8988T (cell line): ENCODE measurements around the gene SKIC3.

ENCODE experiments used
- DNase-seq: peaks from one replicate; pipeline ENCODE4 v3.0.0; 2011

The SKIC3 gene

GRCh38 chr5:95554647-95555548, at the start of gene SKIC3, which contains the start of gene ARSK:
Gene SKIC3, minus strand, starts transcription at chr5:95554977. Its CDS starts 7,827 bp downstream, at chr5:95547150.
Gene ARSK, plus strand, starts transcription at chr5:95555101. Its CDS starts 178 bp downstream, at chr5:95555279.
- peak; percentile 46 for DNase-seq

GRCh38 chr5:95600557-95600956, 45.8 kb upstream of the SKIC3 start:
- no peak for DNase-seq

- DNase-seq = no peak
Observed at GRCh38 chr5:95599252-95599651, 44.5 kb upstream of the SKIC3 start.

DNA sequence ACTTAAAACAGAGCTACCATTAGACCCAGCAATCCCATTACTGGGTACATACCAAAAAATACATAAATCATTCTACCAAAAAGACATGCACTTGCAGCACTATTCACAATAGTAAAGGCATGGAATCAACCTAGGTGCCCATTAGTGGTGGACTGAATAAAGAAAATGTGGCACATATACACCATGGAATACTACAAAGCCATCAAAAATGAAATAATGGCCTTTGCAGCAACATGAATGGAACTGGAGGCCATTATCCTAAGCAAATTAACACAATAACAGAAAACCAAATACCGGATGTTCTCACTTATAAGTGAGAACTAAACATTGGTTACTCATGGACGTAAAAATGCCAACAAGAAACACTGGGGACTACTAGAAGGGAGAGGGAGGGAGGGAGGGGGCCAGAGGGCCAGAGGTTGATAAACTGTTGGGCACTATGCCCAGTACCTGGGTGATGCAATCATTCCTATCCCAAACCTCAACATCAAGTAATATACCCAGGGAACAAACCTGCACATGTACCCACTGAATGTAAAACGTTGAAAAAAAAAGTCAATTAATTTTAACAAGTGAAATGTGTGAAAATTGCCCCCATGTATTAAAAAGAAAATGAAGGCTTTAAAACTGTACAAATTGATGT, 40.6 kb upstream of the SKIC3 start:
- no peak for DNase-seq

GRCh38 chr5:95591490-95591901, 36.7 kb upstream of the SKIC3 start:
- no peak for DNase-seq

- DNase-seq = no peak
Observed at GRCh38 chr5:95590880-95591279, 36.1 kb upstream of the SKIC3 start.

DNA sequence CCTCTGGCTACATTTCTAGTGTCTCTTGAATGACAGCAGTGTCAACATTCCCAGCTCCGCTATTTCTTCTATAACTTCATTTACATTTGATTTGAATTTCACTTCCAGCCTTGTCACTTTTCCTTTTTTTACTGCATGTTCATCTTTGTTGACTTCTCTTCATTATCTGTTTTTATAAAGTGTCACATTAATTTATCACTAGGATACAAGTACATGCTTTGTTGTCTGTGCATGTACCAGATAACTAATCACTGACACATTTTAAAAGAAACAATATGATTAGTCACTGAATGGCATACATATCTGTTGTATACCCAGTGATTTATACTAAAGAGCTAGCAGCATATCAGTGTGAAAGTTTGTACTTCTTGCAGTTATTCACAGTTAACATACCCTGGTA, 29.2 kb upstream of the SKIC3 start:
- DNase-seq = no peak

DNA sequence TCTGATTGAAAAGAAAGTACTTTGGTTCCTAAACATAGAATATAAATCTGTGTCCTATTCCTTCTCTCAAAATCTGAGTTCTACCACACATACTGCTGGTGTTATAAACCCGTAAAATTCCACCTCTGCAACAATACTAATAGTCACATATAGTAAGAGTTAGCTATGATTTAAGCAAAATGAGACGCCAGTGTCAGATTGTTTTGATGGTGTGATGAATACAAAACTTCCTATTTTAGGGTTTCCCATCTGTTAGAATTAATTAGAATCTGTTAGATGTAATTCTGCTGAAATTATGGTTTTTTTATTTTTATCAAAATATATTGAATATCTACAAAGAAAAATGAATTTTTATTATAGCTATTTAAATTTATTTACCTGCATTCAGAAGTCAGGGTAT, 26.8 kb upstream of the SKIC3 start:
- no peak for DNase-seq

- no peak for DNase-seq
Observed at GRCh38 chr5:95572016-95572415, 17.2 kb upstream of the SKIC3 start.

DNA sequence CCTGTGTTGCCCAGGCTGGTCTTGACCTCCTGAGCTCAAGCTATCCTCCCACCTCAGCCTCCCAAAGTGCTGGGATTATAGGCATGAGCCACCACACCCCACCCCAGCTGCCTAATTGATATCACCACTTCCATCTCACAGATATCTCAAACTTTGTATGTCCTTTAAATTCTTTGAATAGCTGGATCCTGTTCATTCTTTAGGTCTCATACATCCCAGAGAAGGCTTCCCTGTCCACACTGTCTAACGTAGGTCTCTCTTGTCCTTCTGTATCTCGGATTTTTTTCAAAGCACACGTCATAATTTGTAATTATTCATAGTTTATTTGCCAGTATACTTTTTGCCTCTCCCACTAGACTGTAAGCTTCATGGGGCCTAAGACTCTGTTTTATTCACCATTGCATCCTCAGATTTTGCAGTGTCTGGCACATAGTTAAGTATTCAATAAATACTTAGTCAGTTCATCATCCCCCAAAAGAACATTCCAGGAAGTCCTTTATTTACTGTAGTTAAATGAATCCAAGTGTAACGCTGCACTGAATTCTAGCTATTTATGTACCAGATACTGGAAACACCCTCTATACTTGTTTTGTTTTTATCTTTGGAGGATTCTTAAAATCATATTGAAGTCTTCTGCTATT, 10.6 kb upstream of the SKIC3 start:
- no peak for DNase-seq

GRCh38 chr5:95564450-95564849, 9.7 kb upstream of the SKIC3 start:
- DNase-seq = no peak

- no peak for DNase-seq
Observed at GRCh38 chr5:95563367-95563766, 8.6 kb upstream of the SKIC3 start.

GRCh38 chr5:95562282-95562681, 7.5 kb upstream of the SKIC3 start:
- DNase-seq = no peak

- no peak for DNase-seq
Observed at GRCh38 chr5:95557841-95558240, 3.1 kb upstream of the SKIC3 start.

- no peak for DNase-seq
Observed at GRCh38 chr5:95555553-95555952, 776 bp upstream of the SKIC3 start.

DNA sequence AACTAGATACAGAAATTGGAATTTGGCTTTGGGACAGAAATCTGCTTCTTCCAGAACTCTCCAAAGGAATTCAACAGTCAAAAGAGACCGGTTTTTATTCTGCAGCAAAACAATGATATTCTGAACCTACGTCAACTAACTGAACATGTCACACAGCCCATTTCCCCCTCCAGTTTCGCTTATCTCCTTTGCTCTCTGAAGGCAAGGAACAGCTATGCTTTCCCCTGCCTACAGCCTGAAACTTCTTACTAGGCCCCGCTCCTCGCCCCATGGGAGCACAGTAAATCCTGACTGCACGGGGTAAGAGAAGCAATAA, 488 bp downstream of the SKIC3 start:
- no peak for DNase-seq

- DNase-seq = no peak
Observed at GRCh38 chr5:95549030-95549429, 5.7 kb downstream of the SKIC3 start.

DNA sequence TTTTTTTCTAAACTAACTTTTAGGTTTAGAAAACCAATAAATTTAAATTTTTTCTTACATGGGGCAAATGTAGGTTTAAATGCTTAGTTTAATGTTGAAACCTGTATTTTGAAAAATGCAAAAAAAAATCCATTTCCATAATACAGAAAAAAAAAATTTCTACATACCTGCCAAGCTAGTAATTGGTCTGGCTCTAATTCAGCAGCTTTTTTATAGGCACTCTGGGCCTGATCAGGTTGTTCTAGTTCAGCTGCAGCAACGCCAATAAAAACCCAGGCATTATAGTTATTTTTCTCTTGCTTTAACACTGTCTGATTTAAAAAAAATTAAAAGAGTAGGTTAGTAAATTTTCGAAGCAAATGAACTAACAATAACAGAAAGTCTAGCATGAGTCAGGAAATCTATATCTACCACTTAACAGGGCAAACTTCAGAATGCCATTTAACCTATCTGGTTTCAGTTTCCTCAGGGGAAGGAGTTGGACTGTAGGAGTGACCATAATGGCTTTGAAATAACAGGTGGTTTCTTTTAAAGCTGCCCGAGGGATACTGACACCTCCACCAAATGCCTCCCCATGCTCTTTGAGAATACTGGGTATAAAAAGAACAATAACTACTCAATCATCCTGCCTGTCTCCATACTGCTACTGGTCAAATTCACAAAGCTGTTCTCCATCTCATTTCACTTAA, 11.6 kb downstream of the SKIC3 start:
- DNase-seq = no peak

DNA sequence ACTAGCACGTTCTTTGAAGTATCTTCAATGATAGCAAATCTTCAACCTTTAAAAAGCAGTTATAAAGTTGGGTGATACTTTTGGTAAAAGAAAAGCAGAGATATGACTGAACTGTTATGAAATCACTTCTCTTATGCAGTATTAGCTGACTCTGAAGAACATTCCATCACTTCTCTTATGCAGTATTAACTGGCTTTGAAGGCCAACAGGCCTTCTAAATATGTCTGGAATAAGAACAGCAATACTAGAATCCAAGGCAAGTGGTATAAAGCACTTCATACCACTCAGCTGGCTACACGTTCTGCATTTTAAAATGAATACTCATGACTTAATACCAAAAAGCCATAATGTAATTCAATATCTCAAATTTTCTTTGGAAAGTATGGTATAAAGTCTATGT, 17.3 kb downstream of the SKIC3 start:
- no peak for DNase-seq

- no peak for DNase-seq
Observed at GRCh38 chr5:95533761-95534160, 21.0 kb downstream of the SKIC3 start.

GRCh38 chr5:95533106-95533505, 21.7 kb downstream of the SKIC3 start:
- DNase-seq = no peak

GRCh38 chr5:95532415-95532814, 22.4 kb downstream of the SKIC3 start:
- DNase-seq = no peak

GRCh38 chr5:95531491-95531890, 23.3 kb downstream of the SKIC3 start:
- no peak for DNase-seq
